ENCODE measurements around the gene CUL3. TPM values are rescaled to one million over a fixed set of nuclear protein-coding genes. Genes with fewer than 3 reads are reported as not detected.

Gene CUL3
- total RNA-seq, 2 donors from 2014 or later, result 83.1 to 87.2 TPM

GRCh38 chr2:224440988-224441387 lies 144.2 kb downstream of the CUL3 start:
- intact Hi-C loops (cut with DNase I, micrococcal nuclease), result no loop called here
- ATAC-seq (no peak), DNase-seq (no peak)

GRCh38 chr2:224438726-224439125 lies 146.4 kb downstream of the CUL3 start:
- DNase-seq (no peak), ATAC-seq (no peak)
- intact Hi-C loops (cut with DNase I, micrococcal nuclease), result no loop called here

GRCh38 chr2:224436634-224437033 lies 148.5 kb downstream of the CUL3 start:
- ATAC-seq (no peak), DNase-seq (no peak)
- intact Hi-C loops (cut with DNase I, micrococcal nuclease), result no loop called here

- intact Hi-C loops (cut with DNase I, micrococcal nuclease), result no loop called here
- DNase-seq (no peak), ATAC-seq (no peak)
These were observed 150.5 kb downstream of the CUL3 start for GRCh38 chr2:224434618-224435017.

- ATAC-seq (no peak), DNase-seq (no peak)
- intact Hi-C loops (cut with DNase I, micrococcal nuclease), result no loop called here
These were observed 151.7 kb downstream of the CUL3 start for GRCh38 chr2:224433442-224433841.

- ATAC-seq, result no peak
- intact Hi-C loops (cut with DNase I, micrococcal nuclease), result no loop called here
- DNase-seq, result no peak
These were observed 153.1 kb downstream of the CUL3 start for GRCh38 chr2:224432003-224432579.

- DNase-seq (no peak), ATAC-seq (no peak)
- intact Hi-C loops (cut with DNase I, micrococcal nuclease), result no loop called here
These were observed 155.7 kb downstream of the CUL3 start for GRCh38 chr2:224429441-224429810.

- no peak for ATAC-seq
- intact Hi-C loops (cut with DNase I, micrococcal nuclease), result no loop called here
- no peak for DNase-seq
These were observed 156.2 kb downstream of the CUL3 start for GRCh38 chr2:224428787-224429440.

GRCh38 chr2:224427471-224427870 lies 157.7 kb downstream of the CUL3 start:
- intact Hi-C loops (cut with DNase I, micrococcal nuclease), result no loop called here
- ATAC-seq (no peak), DNase-seq (no peak)

- no peak for DNase-seq
- intact Hi-C loops (cut with DNase I, micrococcal nuclease), result no loop called here
- no peak for ATAC-seq
These were observed 158.5 kb downstream of the CUL3 start for GRCh38 chr2:224426656-224427055.

GRCh38 chr2:224421065-224421464 lies 164.1 kb downstream of the CUL3 start:
- intact Hi-C loops (cut with DNase I, micrococcal nuclease), result no loop called here
- no peak for ATAC-seq

More at GRCh38 chr2:224421065-224421464, 164.1 kb downstream of the CUL3 start:
- DNase-seq, result no peak

Other genes with a start within 250 kb of the CUL3 start
- under 1 TPM; 0.53 to 0.55 TPM for gene FAM124B, start 183.3 kb downstream of the CUL3 start, total RNA-seq
- not detected for gene CCDC195, start 131.0 kb upstream of the CUL3 start, total RNA-seq